Nephron (organoid): ENCODE data around the gene EIF4E.

Source experiments
- H3K27ac Mint-ChIP-seq, 3 experiments: 2 replicates each; pipeline ENCODE4 v1.8.0; 2020; ENCODE audit warnings: mixed read lengths in 3 of 3, mild to moderate bottlenecking in 2 of 3, moderate library complexity in 1 of 3
- H3K27me3 Mint-ChIP-seq: 2 replicates; pipeline ENCODE4 v1.8.0; 2021; ENCODE audit warnings: low read depth, mild to moderate bottlenecking, moderate library complexity, mixed read lengths
- H3K36me3 Mint-ChIP-seq: 2 replicates; pipeline ENCODE4 v1.8.0; 2020; ENCODE audit warnings: low read depth, mixed read lengths
- H3K4me1 Mint-ChIP-seq: 2 replicates; pipeline ENCODE4 v1.8.0; 2020; ENCODE audit warnings: mixed read lengths
- H3K4me3 Mint-ChIP-seq, 3 experiments: 2 replicates each; pipeline ENCODE4 v1.8.0; 2020; ENCODE audit warnings: mild to moderate bottlenecking in 3 of 3, mixed read lengths in 3 of 3, moderate library complexity in 2 of 3
- H3K9me3 Mint-ChIP-seq: 2 replicates; pipeline ENCODE4 v1.8.0; 2020; ENCODE audit warnings: mixed read lengths
- TF ChIP-seq, protein P1 (sequence below), 3 experiments: fragments of 200-600 bp; sonication (generic); IDR thresholded peaks; one replicate each; pipeline ENCODE4 v1.5.0; 2021; ENCODE audit warnings: antibody characterized with exemption in 3 of 3; ENCODE audit not compliant: unreplicated experiment in 3 of 3

EIF4E gene

DNA sequence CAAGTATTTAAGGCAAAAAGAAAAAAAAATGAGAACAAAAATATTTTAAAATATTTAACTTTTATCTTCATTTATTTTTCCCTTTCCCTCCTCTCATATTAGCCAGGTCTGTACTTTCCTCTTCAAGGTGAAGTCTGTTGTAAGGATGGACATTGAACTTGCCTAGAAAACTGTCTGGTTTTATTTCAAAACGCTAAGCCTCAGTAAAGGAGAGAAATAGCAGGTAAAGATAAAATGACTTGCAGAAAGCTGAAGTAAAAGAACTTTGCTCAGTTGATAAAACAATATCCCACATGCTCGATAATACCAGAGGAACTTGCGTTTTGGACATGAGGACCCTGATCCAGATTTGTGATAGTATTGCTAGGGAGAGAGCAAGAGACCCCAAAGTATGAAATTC lies 38.0 kb upstream of the EIF4E start:
- Mint-ChIP-seq H3K4me1 (peaks cover 11% of the 10 kb centered on the region), H3K4me3 (no peak overlapping the region), H3K27me3 (no peaks in the 10 kb centered on the region), H3K9me3 (no peaks in the 10 kb centered on the region), H3K36me3 (no peaks in the 10 kb centered on the region), H3K27ac (no peak overlapping the region)
- TF ChIP-seq, protein P1, sequence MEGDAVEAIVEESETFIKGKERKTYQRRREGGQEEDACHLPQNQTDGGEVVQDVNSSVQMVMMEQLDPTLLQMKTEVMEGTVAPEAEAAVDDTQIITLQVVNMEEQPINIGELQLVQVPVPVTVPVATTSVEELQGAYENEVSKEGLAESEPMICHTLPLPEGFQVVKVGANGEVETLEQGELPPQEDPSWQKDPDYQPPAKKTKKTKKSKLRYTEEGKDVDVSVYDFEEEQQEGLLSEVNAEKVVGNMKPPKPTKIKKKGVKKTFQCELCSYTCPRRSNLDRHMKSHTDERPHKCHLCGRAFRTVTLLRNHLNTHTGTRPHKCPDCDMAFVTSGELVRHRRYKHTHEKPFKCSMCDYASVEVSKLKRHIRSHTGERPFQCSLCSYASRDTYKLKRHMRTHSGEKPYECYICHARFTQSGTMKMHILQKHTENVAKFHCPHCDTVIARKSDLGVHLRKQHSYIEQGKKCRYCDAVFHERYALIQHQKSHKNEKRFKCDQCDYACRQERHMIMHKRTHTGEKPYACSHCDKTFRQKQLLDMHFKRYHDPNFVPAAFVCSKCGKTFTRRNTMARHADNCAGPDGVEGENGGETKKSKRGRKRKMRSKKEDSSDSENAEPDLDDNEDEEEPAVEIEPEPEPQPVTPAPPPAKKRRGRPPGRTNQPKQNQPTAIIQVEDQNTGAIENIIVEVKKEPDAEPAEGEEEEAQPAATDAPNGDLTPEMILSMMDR (IDR thresholded peaks at IDR 0.05; ENCODE audit: unreplicated experiment in 3 of 3): no peak

DNA sequence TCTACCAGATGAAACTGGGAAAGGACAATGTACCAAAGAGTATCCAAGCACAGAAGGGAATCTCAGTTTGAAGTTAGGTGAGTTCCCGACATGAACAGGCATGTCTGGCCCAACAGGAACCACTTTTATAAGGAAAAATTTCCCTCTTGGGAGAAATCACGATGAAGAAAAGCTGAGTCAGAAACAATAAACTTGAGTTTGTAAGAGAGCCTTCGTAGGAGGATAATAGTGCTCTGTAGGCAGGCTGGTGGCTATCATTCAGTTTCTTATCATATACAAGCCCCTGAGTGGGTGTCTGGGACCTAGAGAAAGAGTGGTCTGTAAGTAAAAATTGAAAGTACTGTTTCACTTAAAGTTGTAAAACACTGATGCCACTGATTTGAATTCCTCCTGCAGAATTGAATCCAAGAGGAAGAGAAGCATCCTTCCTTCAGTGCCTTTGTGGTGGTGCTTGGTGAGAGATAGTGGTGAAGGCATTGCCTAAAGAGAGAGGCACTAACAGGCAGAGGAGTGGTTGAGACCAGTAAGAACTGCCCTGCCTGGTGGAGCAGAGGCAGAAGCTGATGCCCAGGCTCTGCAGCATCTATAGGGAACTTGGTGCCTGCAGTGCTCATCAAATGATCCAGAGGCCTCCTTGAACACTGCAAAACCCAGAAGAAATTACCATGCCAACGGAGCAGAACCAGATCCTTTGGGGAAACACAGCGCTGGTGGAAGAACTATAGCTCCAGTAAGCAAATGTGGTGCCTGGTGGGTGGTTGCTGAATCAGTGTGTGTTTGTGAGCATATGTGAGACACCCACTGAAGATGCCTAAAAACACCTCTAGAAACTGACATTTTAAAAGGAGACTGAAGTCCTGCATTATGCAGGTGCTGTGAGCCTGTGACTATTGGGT lies 34.9 kb upstream of the EIF4E start:
- Mint-ChIP-seq H3K4me3 (no peak overlapping the region), H3K4me1 (peaks cover 6% of the 10 kb centered on the region)

DNA sequence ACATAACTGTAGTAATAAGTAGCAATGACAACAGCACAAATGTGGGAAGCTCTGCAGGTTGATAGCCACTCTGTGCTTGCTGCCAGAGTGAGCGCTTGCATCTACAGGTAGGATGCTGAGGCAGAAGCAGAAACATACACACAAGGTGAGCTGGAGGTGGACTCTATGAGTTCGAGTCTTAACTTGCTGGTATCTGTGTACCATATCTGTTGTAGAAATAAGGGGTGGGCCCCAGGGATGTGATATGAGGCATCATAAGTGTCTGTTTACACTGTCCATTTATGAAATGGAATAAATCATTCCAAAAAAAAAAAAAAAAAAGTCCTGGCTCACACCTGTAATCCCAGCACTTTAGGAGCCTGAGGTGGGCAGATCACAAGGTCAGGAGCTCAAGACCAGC lies 32.8 kb upstream of the EIF4E start:
- Mint-ChIP-seq H3K27ac (no peak overlapping the region), H3K9me3 (no peaks in the 10 kb centered on the region), H3K27me3 (no peaks in the 10 kb centered on the region), H3K4me3 (no peak overlapping the region), H3K4me1 (peaks cover 6% of the 10 kb centered on the region), H3K36me3 (no peaks in the 10 kb centered on the region)
- TF ChIP-seq, protein P1 (IDR thresholded peaks at IDR 0.05; ENCODE audit: unreplicated experiment in 3 of 3): no peak

More for the DNA sequence above, 34.9 kb upstream of the EIF4E start:
- TF ChIP-seq, protein P1 (IDR thresholded peaks at IDR 0.05; ENCODE audit: unreplicated experiment in 3 of 3): no peak
- Mint-ChIP-seq H3K27ac (peak overlapping the region in 2 of 3 experiments; percentile 17 to 30), H3K36me3 (no peaks in the 10 kb centered on the region), H3K27me3 (no peaks in the 10 kb centered on the region), H3K9me3 (no peaks in the 10 kb centered on the region)

DNA sequence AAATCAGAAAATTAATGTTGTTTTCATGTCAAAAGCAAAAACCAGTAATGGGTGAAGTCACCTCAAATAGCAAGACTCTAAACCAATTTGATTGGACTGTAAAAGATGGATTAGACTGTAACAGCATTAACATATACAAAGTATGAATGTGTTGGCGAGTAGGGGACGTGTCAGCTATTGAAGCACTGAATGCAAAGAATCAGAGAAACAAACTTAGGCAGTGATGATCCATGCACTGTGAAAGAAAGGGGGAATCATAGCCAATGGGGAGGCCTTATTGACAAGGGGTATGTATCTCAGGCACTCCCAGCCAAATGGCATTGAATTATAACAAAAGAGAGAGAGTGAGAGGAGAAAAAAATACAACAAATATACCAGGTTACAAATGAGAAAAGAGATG lies 30.5 kb upstream of the EIF4E start:
- H3K9me3 Mint-ChIP-seq: no peaks in the 10 kb centered on the region
- H3K4me3 Mint-ChIP-seq: no peak overlapping the region
- H3K4me1 Mint-ChIP-seq: peaks cover 6% of the 10 kb centered on the region
- no peaks in the 10 kb centered on the region for H3K27me3 Mint-ChIP-seq
- TF ChIP-seq, protein P1 (IDR thresholded peaks at IDR 0.05; ENCODE audit: unreplicated experiment in 3 of 3): no peak
- no peak overlapping the region for H3K27ac Mint-ChIP-seq
- no peaks in the 10 kb centered on the region for H3K36me3 Mint-ChIP-seq

DNA sequence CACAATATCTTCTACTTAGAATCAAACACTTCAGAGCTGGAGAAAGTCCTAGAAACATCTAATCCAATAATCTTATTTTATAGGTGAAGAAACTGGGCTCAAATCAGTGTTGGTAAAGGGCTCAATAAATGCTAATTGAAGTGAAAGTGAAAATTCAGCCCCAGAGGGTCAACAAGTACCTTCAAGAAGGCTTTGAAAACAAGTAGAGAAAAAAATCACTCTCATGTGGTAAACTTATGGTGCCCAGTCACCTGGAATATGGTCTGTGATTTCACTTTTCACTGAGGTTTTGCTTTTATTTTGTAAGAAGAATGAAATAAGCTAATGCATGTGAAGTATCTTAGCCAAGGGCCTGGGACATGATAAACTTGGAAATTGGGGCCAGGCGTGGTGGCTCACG lies 29.1 kb upstream of the EIF4E start:
- no peaks in the 10 kb centered on the region for H3K9me3 Mint-ChIP-seq
- H3K27me3 Mint-ChIP-seq: no peaks in the 10 kb centered on the region
- H3K4me3 Mint-ChIP-seq: no peak overlapping the region
- H3K27ac Mint-ChIP-seq: no peak overlapping the region
- no peaks in the 10 kb centered on the region for H3K36me3 Mint-ChIP-seq
- TF ChIP-seq, protein P1 (IDR thresholded peaks at IDR 0.05; ENCODE audit: unreplicated experiment in 3 of 3): no peak
- no peaks in the 10 kb centered on the region for H3K4me1 Mint-ChIP-seq

DNA sequence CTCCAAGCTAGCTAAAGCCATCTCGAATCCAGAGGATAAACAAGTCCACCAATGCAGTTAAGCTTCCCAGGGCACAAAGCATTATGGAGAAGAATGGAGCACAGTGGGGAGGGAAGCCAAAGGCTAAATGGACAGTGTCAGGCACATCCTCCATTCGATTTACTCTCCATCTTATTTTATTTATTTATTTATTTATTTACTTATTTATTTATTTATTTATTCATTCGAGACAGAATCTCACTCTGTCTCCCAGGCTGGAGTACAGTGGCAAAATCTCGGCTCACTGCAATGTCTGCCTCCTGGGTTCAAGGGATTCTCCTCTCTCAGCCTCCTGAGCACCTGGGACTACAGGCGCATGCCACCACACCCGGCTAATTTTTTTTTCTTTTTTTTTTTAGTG lies 26.3 kb upstream of the EIF4E start:
- no peaks in the 10 kb centered on the region for H3K36me3 Mint-ChIP-seq
- H3K4me3 Mint-ChIP-seq: no peak overlapping the region
- no peaks in the 10 kb centered on the region for H3K27me3 Mint-ChIP-seq
- H3K9me3 Mint-ChIP-seq: no peaks in the 10 kb centered on the region
- TF ChIP-seq, protein P1 (IDR thresholded peaks at IDR 0.05; ENCODE audit: unreplicated experiment in 3 of 3): no peak
- no peak overlapping the region for H3K27ac Mint-ChIP-seq
- H3K4me1 Mint-ChIP-seq: no peaks in the 10 kb centered on the region
